Mucosa of descending colon (tissue), 3 donors: ENCODE measurements around the gene RTCA. TPM values are rescaled to one million over a fixed set of nuclear protein-coding genes. Genes with fewer than 3 reads are reported as not detected.
"Not testable (repeated sequence)": the region's sequence is repeated elsewhere in the genome, so short reads cannot be mapped to it uniquely, and the experiment has no call there.

Experiments
- ATAC-seq: fragments of 200-7000 bp; cut with Tn5 transposase; one replicate; pipeline ENCODE4 v1.9.1; 2020; ENCODE audit warnings: mild to moderate bottlenecking, moderate library complexity
- DNase-seq, 3 donors: peaks; one replicate each; pipeline ENCODE4 v3.0.0-alpha.2; 2020
- H3K36me3 ChIP-seq: fragments of 200-600 bp; one replicate; pipeline ENCODE4 v1.8.0; 2021; ENCODE audit warnings: low read depth, mild to moderate bottlenecking
- H3K4me1 ChIP-seq: fragments of 200-600 bp; one replicate; pipeline ENCODE4 v1.8.0; 2021; ENCODE audit warnings: low read depth, mild to moderate bottlenecking
- H3K4me3 ChIP-seq: fragments of 200-600 bp; one replicate; pipeline ENCODE4 v1.8.0; 2021; ENCODE audit warnings: mild to moderate bottlenecking
- H3K9me3 ChIP-seq: fragments of 200-600 bp; one replicate; pipeline ENCODE4 v1.8.0; 2021; ENCODE audit warnings: mild to moderate bottlenecking
- intact Hi-C, 2 donors: fragments of 100-400 bp; cut with DNase I in 1 of 2; cut with micrococcal nuclease in 1 of 2; formaldehyde crosslinking; loops; one replicate each; pipeline versions ENCODE4 v1.11.0 to v1.11.1; 2022; cut with DNase I, micrococcal nuclease
- total RNA-seq, 3 donors: library from RNA; stranded (reverse); fragmentation: NEBNext Ultra II Directional in 2 of 3; extraction: Animal tissue kit (Norgen Biotek cat#: 25700) in 2 of 3; gene quantifications; one replicate each; pipeline versions ENCODE4 v1.2.1 to v1.2.4, GENCODE V29; 2021 to 2023
- TF ChIP-seq, protein P1 (sequence below): fragments of 200-600 bp; IDR thresholded peaks from one replicate; pipeline ENCODE4 v1.8.0; 2022; ENCODE audit warnings: antibody characterized with exemption, mild to moderate bottlenecking
- donor health status: DM: no; HTN: no; CAD: no; lungs with moderate emphysema.
- donor health status: DM: no; HTN: no; CAD: no.
- donor health status: DM: no; HTN: yes; CAD: no.

Gene RTCA
- total RNA-seq, 3 donors from 2014 or later = 35.0 to 40.1 (median 36.3) TPM

DNA sequence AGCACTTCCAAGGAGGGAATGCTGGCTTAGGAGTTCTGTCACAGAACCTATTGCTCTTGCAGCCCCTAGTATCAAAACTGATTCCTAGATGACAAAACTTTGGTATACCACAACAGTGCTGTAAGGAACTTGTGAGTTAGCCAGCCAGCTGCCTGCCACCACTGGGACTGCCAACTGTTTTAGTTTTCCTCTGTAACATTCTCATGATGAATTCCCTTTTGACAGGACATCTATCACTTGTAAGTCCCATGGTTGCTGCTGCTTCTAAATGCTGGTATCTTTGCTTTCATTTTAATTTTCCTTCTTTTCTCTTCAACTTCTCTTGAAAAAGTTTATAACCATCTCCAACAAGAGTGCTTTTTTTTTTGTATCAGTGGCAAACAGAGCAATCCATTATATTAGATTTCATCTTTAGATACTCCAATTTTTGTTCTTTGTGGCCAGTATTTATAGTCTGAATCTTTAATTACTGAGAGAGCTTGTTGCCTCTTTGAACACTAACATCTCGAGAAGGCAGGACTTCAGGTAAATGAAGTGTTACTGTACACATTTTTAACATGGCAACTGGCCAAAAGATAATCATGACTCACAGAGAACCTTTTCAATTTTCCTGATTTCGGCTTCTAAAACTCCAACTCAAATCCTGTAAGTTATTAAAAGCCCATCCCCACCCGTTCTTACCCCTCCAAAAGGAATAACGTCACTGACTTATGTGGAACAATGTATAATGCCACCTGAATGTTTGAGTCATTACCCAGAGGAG, 36.2 kb upstream of the RTCA start:
- no peak for ATAC-seq
- TF ChIP-seq, protein P1, sequence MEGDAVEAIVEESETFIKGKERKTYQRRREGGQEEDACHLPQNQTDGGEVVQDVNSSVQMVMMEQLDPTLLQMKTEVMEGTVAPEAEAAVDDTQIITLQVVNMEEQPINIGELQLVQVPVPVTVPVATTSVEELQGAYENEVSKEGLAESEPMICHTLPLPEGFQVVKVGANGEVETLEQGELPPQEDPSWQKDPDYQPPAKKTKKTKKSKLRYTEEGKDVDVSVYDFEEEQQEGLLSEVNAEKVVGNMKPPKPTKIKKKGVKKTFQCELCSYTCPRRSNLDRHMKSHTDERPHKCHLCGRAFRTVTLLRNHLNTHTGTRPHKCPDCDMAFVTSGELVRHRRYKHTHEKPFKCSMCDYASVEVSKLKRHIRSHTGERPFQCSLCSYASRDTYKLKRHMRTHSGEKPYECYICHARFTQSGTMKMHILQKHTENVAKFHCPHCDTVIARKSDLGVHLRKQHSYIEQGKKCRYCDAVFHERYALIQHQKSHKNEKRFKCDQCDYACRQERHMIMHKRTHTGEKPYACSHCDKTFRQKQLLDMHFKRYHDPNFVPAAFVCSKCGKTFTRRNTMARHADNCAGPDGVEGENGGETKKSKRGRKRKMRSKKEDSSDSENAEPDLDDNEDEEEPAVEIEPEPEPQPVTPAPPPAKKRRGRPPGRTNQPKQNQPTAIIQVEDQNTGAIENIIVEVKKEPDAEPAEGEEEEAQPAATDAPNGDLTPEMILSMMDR = no peak

DNA sequence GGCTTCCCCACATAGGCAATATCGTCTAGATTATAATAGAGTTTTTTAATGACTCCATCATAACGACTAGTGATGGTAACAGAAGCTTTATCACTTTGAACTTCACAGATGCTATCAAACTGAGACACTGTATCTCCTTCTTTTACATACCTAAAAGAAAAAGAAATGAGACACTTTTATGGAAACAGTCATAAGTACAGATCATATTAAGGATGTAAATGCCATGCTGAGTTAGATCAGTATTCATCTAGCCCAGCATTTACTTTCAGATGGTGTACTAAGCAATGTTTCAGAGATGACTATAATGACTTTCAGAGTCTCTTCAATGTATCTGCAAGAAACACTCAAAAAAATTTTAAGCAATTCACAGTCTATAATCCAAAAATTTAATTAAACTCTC, 35.3 kb upstream of the RTCA start:
- ATAC-seq = no peak
- intact Hi-C loops = no loop called here
- TF ChIP-seq, protein P1 = no peak
- Histone ChIP-seq H3K9me3 (no peaks in the 10 kb centered on the region), H3K4me1 (no peaks in the 10 kb centered on the region), H3K36me3 (no peaks in the 10 kb centered on the region), H3K4me3 (no peak overlapping the region)
- DNase-seq = no peak

More for the DNA sequence above, 36.2 kb upstream of the RTCA start:
- DNase-seq = no peak
- intact Hi-C loops = no loop called here
- H3K4me3 ChIP-seq = no peak overlapping the region
- no peaks in the 10 kb centered on the region for H3K4me1 ChIP-seq
- no peaks in the 10 kb centered on the region for H3K36me3 ChIP-seq
- H3K9me3 ChIP-seq = no peaks in the 10 kb centered on the region

DNA sequence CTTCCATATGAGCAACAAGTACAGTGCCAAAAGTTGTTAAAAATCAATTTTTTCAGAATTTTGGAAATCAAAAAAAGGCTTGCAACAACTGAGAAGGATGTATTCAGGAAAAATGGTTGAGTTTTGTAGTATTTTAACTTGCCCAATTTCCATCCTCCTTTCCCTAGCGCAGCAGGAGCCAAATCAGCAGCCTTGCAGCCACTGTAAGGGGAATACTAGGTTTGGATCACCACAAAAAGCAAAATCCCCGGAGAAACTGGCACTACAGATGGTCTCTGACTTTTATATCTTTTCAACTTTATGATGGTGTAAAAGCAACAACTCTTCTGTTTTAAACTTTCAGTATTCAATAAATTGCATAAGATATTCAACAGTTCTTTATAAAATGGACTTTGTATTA, 34.3 kb upstream of the RTCA start:
- DNase-seq (no peak), ATAC-seq (no peak)
- H3K36me3 ChIP-seq = no peaks in the 10 kb centered on the region
- TF ChIP-seq, protein P1 = no peak
- intact Hi-C loops = no loop called here
- no peak overlapping the region for H3K4me3 ChIP-seq
- no peaks in the 10 kb centered on the region for H3K9me3 ChIP-seq
- no peaks in the 10 kb centered on the region for H3K4me1 ChIP-seq

DNA sequence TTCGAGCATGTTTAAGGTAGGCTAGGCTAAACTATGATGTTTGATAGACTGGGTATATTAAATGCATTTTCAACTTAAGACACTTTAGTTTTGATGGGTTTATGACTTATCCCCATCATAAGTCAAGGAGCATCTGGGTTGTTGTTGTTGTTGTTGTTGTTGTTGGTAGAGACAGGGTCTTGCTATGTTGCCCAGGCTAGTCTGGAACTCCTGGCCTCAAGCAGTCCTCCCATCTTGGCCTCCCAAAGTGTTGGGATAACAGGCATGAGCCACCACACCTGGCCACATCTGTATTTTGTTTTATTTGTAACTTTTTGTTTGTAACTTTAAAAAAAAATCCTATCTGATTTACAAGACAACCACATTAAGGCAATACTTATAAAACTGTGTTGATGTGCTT, 33.9 kb upstream of the RTCA start:
- no peak for ATAC-seq
- no peak overlapping the region for H3K4me3 ChIP-seq
- intact Hi-C loops = no loop called here
- no peaks in the 10 kb centered on the region for H3K4me1 ChIP-seq
- no peak for DNase-seq
- no peaks in the 10 kb centered on the region for H3K9me3 ChIP-seq
- TF ChIP-seq, protein P1 = no peak
- H3K36me3 ChIP-seq = no peaks in the 10 kb centered on the region

DNA sequence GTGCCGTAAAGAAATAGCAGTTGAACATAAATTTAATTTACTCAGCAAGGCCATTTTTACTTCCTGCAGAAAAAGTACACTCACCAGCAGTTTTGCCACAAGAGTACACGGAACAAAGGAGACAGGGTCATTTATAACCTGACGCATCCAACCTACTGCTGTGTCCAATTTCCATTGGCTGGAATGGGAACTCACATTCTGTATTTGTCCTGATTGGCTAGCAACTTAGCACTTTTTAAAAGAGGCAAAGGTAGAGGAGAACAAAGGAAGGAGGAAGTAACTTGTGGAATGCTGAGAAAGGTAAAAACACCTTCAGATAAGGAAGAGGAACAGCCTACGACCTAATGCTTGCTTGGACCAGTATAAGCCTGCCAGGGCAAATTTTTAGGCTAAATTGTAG, 32.5 kb upstream of the RTCA start:
- ATAC-seq, H3K36me3 ChIP-seq, intact Hi-C loops: not testable (repeated sequence)

DNA sequence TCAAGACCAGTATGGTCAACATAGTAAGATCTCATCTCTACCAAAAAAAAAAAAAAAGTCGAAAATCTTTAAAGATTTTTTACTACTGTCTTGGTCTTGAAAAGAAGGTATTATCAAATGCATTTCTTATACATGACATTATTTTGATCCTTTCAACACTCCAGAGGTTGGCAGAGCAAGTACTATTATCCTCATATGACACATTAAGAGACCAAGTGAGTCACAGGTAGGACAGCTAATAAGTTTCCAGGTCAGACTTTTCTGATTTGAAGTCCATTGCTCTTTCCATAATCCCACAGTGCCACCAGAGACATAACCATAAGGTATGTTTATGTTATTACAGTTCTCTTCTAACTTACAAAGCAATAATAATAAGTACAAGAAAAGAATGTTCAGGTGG, 31.6 kb upstream of the RTCA start:
- TF ChIP-seq, protein P1 = no peak
- ATAC-seq (no peak), DNase-seq (no peak)
- Histone ChIP-seq H3K9me3 (no peaks in the 10 kb centered on the region), H3K36me3 (peaks cover 4% of the 10 kb centered on the region), H3K4me3 (no peak overlapping the region), H3K4me1 (no peaks in the 10 kb centered on the region)
- intact Hi-C loops = no loop called here

More for the DNA sequence above, 32.5 kb upstream of the RTCA start:
- H3K4me1 ChIP-seq, DNase-seq, H3K9me3 ChIP-seq, H3K4me3 ChIP-seq: not testable (repeated sequence)
